HG03520 (cell line): ENCODE results near the gene IL13RA2.

Experiments
- ATAC-seq: cut with Tn5 transposase; IDR thresholded peaks from one replicate; pipeline ENCODE4 v1.9.1; 2021; ENCODE audit warnings: mild to moderate bottlenecking, moderate library complexity; ENCODE audit not compliant: unreplicated experiment

IL13RA2 gene

DNA sequence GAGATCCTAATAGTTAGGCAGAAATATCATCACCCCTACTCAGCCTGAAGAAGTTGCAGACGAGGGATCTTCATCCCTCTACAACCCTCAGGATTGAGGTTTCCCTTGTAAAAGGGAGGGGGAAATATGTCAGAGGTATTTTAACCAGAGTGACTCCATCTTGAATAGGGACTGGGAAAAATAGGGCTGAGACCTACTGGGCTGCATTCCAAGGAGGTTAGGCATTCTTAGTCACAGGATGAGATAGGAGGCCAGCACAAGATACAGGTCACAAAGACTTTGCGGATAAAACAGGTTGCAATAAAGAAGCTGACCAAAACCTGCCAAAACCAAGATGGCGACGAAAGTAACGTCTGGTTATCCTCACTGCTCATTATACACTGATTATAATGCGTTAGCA lies 17.5 kb downstream of the IL13RA2 start:
- no peak for ATAC-seq

DNA sequence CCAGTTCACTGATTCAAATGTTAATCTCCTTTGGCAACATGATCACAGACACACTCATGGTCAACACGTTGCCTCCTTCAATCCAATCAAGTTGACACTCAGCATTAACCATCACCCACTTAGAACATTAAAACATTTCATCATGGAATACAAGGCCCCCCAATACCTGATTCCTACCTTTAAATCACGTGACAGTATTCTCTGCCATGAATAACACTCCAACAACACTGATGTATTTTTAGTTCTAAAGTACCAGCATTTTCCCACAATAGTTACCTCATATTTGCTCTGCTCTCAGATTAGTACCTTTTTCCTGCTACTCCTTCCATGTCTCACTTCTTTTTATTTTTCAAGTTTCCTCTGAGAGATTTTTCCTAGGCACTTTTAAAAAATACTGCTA lies 19.6 kb downstream of the IL13RA2 start:
- ATAC-seq, result no peak

DNA sequence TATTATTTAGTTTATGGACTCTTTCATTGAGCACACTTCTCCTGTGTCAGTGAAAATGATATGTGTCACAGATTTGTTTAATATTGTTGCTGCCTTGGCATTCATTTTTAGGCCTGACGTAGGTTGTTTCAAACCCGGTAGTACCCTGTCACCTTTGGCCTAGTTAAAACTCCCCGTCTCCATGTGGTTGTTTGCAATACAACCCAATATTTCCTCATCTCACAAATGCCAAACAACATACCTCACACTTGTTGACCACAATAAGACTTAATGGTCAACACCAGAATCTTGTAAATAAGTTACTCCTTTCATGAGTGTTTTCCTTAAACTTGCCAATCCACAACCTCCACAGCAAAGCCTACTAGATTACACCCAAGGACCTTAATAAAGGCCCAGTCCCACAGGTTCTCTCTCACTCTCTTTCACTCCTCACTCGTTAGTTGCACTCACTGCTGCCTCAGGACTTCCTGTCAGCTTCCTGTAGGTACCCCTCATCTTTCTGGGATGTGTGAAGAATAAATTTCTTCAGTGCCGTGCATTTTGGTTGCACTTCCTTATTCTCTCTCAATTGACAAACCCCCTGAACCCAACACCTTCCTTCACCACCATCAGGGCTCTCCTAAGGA lies 31.3 kb downstream of the IL13RA2 start:
- ATAC-seq, result no peak

GRCh38 chrX:114976292-114976691 lies 41.1 kb downstream of the IL13RA2 start:
- ATAC-seq, result no peak

GRCh38 chrX:114973013-114973412 lies 44.4 kb downstream of the IL13RA2 start:
- no peak for ATAC-seq

DNA sequence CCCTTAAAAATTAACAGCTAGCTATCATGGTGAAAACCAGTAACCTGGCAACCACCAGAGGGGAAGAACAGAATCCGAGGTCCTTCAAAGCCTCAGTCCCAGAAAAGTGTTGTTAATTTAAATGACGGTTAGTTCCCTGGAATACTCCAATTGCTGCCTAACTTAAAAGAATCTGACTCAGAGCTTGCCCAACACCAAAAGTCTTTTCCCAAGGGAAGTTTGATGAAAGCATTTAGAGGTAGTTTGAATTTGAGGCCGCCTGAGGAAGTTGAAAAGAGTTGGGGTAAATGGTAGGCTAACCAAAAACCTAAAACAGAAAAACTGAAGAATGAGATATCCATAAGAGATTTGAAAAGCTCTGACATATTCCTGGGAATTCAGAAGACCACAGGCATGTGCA lies 46.6 kb downstream of the IL13RA2 start:
- ATAC-seq, result no peak

DNA sequence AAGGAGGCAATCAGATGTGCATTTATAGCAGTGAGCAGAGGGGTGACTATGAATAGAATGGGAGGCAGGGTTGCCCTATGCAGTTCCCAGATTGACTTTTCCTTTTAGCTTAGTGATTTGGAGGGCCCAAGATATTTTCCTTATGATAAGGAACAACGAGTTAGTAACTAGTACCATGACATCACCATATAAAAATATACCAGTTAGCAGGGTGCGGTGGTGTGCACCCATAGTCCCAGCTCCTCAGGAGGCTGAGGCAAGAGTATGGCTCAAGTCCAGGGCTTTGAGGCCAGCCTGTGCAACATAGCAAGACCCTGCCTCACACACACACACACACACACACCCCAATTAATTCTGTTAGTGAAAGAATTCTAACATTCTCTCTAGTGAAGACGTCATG lies 53.0 kb downstream of the IL13RA2 start:
- ATAC-seq, result no peak

GRCh38 chrX:114962209-114962608 lies 55.2 kb downstream of the IL13RA2 start:
- ATAC-seq, result no peak

GRCh38 chrX:114959729-114960128 lies 57.7 kb downstream of the IL13RA2 start:
- no peak for ATAC-seq
